Astrocyte of the cerebellum (primary cell): ENCODE results near the gene RIC8A.

ENCODE experiments used
- DNase-seq: peaks from one replicate; pipeline ENCODE4 v3.0.0-alpha.2; 2011; ENCODE audit warnings: low read depth
- H3K4me3 ChIP-seq: 2 replicates; pipeline ENCODE4 v1.5.1; 2011; ENCODE audit warnings: mild to moderate bottlenecking, low read depth, low read length, moderate library complexity
- in situ Hi-C: cut with HindIII; loops from 2 replicates; pipeline ENCODE4 v1.10.0; 2017; ENCODE audit warnings: low sequenced_read_pairs
- TF ChIP-seq, protein P1 (sequence below): IDR thresholded peaks from 2 replicates; pipeline ENCODE4 v1.5.1; 2012; ENCODE audit warnings: low read length, low read depth, moderate library complexity, mild to moderate bottlenecking; ENCODE audit errors: missing control alignments

Gene RIC8A

DNA sequence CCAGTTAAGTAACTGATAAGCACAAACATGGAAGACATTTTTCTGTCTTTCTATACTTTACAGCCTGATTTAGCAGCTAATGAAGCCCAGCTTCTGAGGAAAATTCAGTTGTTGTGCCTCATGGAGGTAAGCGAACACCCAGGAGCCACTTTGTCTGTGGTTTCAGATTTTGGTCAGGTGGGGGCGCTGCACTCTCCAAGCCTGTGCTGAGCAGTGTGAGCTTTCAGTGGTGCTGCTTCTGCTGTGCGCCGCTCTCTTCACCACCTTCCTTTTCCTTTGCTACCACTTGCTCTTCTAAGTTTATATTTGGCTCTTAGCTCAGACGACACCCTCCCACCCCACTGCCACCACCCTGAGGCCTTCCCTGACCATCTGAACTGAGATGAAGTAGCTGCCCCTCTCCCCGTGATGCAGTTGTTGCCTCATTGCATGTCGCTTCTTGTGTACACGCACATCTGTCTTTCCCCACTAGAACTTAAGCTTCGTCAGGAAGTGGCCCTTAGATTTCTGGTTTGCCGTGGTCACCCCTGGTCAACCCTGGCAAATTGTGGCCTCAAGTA, 43.3 kb downstream of the RIC8A start:
- peak; percentile 18 for DNase-seq
- H3K4me3 ChIP-seq, result no peak overlapping the region
- TF ChIP-seq, protein P1, sequence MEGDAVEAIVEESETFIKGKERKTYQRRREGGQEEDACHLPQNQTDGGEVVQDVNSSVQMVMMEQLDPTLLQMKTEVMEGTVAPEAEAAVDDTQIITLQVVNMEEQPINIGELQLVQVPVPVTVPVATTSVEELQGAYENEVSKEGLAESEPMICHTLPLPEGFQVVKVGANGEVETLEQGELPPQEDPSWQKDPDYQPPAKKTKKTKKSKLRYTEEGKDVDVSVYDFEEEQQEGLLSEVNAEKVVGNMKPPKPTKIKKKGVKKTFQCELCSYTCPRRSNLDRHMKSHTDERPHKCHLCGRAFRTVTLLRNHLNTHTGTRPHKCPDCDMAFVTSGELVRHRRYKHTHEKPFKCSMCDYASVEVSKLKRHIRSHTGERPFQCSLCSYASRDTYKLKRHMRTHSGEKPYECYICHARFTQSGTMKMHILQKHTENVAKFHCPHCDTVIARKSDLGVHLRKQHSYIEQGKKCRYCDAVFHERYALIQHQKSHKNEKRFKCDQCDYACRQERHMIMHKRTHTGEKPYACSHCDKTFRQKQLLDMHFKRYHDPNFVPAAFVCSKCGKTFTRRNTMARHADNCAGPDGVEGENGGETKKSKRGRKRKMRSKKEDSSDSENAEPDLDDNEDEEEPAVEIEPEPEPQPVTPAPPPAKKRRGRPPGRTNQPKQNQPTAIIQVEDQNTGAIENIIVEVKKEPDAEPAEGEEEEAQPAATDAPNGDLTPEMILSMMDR, result peak; percentile 59
- in situ Hi-C loops, result loop anchor here (5.0 kb wide), 1 partner anchor 201 kb away; the partner anchor contains the start of gene PTDSS2

DNA sequence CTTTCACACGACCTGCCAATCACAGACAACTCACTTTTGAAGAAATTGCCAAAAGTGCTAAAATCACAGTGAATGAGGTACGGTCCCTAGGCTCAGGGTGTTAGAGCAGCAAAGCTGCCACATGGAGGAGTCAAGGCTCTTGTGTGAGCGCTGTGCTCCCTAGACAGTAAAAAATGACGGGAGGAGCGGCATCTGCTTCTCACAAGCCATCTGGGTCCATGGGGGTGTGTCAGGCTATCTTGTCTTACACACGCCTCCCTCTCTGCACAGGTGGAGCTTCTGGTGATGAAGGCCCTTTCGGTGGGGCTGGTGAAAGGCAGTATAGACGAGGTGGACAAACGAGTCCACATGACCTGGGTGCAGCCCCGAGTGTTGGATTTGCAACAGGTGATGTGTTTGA, 44.0 kb downstream of the RIC8A start:
- TF ChIP-seq, protein P1, result no peak

DNA sequence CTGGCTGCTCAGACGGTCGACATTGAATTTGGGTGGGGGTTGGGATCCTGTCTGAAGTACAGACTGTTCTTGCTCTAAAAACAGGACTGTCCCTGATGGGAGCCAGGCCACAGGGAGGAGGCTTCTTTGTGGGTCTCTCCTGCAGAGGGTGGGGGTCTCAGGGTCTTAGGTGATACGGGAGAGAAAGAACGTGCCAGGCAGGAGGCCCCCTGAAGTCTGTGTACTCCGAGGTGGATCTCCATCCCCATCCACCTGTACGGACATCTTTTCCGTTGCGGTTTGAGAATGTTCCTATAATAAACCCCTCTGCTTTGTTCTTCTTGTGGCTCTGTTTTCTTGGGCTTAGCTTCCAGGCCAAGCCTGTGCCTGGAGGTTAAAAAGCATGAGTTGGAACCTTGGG, 45.2 kb downstream of the RIC8A start:
- DNase-seq, result no peak
- in situ Hi-C loops, result loop anchor here (5.0 kb wide), 1 partner anchor 200 kb away; the partner anchor contains the start of gene PTDSS2
- H3K4me3 ChIP-seq, result no peak overlapping the region
- TF ChIP-seq, protein P1, result no peak

More for the DNA sequence above, 44.0 kb downstream of the RIC8A start:
- H3K4me3 ChIP-seq, result no peak overlapping the region
- in situ Hi-C loops, result loop anchor here (5.0 kb wide), 1 partner anchor 201 kb away; the partner anchor contains the start of gene PTDSS2
- DNase-seq, result no peak

DNA sequence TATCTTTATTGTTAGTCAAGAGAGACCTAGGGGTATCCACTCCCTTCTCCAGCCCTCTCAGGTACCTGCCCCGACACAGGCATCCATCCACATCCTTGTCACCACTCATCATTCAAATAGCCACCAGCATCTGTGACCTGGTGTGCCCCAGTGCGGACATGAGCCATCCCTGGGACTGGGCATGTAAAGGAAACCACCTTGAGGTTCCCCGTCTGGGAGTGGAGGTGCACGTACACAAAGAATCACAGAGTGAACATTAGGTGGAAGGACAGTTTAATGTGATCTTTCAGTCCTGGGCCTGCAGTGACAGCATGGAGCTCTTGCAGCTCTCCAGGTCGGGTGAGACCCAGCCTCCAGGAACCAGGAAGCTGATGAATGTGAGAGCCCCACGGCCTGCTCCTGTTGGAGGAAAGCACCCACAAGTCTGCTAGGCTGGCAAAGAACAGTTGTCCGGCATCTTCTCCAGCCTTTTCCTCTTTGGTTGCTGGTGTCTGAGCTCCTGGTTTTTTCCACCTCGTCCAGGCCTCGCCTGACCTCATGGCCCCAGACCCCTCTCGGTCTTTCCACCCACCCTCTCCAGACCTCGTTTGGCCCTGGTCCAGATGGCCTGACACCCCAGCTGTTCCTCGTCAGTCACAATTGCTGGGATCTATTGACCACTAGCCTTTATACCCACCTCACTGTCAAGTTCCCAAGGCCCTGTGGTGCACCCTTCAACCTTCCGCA, 45.8 kb downstream of the RIC8A start:
- H3K4me3 ChIP-seq, result no peak overlapping the region
- DNase-seq, result no peak
- in situ Hi-C loops, result loop anchor here (5.0 kb wide), 1 partner anchor 199 kb away; the partner anchor contains the start of gene PTDSS2
- TF ChIP-seq, protein P1, result no peak

DNA sequence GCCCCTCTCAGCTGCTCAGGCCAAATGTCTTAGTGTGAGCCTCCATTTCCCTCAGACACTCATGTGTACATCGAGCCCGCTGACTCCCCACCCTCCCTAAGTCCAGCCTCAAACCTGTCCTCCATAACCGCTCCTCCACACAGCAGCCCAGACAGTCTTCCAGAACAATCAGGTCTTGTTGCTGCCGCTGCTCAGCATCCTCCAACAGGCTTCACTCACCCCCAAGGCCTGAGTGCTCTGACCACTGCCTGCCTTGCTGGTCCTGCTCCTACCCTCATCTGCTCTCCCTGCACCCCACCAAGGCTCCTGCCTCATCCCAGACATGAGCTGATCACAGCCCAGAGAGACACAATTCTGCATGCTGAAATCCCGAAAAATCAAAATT, 46.4 kb downstream of the RIC8A start:
- in situ Hi-C loops, result loop anchor here (5.0 kb wide), 1 partner anchor 198 kb away; the partner anchor contains the start of gene PTDSS2
- no peak overlapping the region for H3K4me3 ChIP-seq
- TF ChIP-seq, protein P1, result no peak

DNA sequence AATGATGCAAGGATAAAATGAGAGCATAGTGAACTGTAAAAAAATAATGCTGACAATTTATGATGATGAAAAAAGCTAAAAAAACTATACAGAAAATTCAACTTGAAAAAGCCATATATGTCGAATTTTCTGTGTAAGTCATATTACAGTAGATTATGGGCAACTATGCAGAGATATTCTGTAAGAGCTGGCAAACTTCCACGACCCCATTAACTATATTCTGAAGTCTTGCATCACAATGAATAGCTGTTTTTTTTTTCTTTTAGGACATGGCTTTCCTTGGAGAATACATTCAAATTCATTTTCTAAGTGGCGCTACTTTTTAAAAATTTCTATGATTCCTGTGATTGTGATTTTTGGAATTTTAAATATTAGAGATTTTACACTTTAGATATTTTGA, 47.7 kb downstream of the RIC8A start:
- TF ChIP-seq, protein P1, result no peak
- no peak overlapping the region for H3K4me3 ChIP-seq
- in situ Hi-C loops, result no loop called here
- no peak for DNase-seq

More for the DNA sequence above, 46.4 kb downstream of the RIC8A start:
- DNase-seq, result no peak
